Measurements from ENCODE around the gene ATF5. TPM values are rescaled to one million over a fixed set of nuclear protein-coding genes. Genes with fewer than 3 reads are reported as not detected.
"Not testable (repeated sequence)": the region's sequence is repeated elsewhere in the genome, so short reads cannot be mapped to it uniquely, and the experiment has no call there.

ATF5 gene
- total RNA-seq, 1 donor from 2014 or later = 13.8 TPM

DNA sequence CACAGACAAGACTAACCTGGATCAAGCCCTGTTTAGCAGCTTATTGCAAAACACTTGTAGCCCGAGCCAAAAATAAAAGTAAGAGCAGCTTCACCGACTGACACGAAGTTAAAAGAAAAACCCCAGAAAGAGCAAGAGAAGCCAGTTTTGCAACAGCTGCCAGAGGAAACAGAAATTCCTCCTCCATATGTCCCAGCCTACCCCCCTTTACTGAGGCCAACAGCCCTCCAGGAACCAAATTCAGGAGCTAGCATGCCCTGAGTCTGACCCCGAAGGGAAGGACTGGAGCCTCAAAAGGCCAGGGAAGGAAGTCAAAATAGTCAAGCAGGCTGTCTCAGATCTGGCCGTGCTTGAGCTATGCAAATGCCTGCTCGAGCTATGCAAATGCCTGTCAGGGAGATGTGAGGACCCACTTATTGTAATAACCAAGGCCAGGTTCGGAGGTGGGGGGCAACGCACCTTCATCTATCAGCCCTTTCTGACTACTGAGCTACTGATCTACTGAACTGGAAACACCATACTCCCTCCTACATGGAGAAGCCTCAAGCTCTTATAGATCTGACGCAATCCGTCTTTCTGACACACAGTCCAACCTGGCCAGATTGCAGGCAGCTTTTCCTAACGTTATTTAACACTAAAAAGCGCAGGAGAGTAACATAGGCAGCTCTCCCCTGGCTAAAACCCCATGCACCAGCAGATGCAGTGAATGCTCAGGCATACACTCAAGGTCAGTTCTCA is 25.3 kb downstream of the ATF5 start:
- peak; percentile 56 to 58 for ATAC-seq
- TF ChIP-seq, protein P1, sequence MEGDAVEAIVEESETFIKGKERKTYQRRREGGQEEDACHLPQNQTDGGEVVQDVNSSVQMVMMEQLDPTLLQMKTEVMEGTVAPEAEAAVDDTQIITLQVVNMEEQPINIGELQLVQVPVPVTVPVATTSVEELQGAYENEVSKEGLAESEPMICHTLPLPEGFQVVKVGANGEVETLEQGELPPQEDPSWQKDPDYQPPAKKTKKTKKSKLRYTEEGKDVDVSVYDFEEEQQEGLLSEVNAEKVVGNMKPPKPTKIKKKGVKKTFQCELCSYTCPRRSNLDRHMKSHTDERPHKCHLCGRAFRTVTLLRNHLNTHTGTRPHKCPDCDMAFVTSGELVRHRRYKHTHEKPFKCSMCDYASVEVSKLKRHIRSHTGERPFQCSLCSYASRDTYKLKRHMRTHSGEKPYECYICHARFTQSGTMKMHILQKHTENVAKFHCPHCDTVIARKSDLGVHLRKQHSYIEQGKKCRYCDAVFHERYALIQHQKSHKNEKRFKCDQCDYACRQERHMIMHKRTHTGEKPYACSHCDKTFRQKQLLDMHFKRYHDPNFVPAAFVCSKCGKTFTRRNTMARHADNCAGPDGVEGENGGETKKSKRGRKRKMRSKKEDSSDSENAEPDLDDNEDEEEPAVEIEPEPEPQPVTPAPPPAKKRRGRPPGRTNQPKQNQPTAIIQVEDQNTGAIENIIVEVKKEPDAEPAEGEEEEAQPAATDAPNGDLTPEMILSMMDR (IDR thresholded peaks at IDR 0.05) = no peak
- Histone ChIP-seq H3K27ac (peak overlapping the region; percentile 42), H3K4me1 (peaks cover 35% of the 10 kb centered on the region), H3K36me3 (no peaks in the 10 kb centered on the region), H3K27me3 (ENCODE audit: low read depth) (no peaks in the 10 kb centered on the region), H3K9me3 (no peaks in the 10 kb centered on the region), H3K4me3 (peak overlapping the region; percentile 9)
- DNase-seq = peak; percentile 45
- intact Hi-C loops (cut with DNase I) = no loop called here

DNA sequence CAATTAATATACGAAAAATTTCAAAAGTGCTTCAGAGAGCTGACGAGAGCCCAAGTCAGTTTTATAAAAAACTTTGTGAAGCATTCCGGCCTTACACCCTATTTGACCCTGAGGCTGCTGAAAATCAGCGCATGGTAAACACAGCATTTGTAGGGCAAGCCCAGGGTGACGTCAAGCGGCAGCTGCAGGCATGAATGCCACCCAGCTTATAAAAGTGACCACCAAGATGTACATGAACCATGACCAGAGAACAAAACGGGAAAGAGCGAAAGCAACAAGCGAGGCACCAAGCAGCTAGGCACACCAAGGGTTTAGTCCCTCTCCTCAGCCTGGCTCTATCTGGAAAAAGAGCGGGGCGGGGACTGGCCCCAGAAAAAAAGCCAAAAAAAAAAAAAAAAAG is 25.9 kb downstream of the ATF5 start:
- ATAC-seq (no peak), DNase-seq (peak; percentile 40)
- H3K27ac ChIP-seq = no peak overlapping the region
- H3K4me1 ChIP-seq = peaks cover 35% of the 10 kb centered on the region
- no peaks in the 10 kb centered on the region for H3K36me3 ChIP-seq
- H3K4me3 ChIP-seq = peak overlapping the region; percentile 1
- H3K27me3 ChIP-seq (ENCODE audit: low read depth) = no peaks in the 10 kb centered on the region
- intact Hi-C loops (cut with DNase I) = no loop called here
- TF ChIP-seq, protein P1 (IDR thresholded peaks at IDR 0.05) = no peak
- no peaks in the 10 kb centered on the region for H3K9me3 ChIP-seq

DNA sequence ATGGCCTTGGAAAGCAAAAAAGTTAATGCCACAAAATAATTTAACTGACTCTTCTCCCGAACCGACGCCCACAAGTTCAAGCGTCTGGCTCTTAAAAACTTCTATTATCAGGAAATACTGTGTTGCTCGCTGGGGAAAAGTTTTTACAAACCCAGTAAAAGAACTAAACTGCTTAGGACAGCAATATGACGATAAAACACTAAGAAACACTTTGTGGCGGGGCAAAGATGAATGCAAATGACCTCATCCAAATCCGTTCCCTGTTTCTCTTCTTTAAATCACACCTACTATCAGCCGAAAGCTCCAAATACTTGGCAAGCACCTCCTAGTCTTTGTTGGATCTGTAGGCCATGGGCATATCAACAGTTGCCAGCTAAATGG is 27.1 kb downstream of the ATF5 start:
- no peak for ATAC-seq
- intact Hi-C loops (cut with DNase I) = no loop called here
- Histone ChIP-seq H3K36me3 (no peaks in the 10 kb centered on the region), H3K4me3 (no peak overlapping the region), H3K4me1 (peaks cover 35% of the 10 kb centered on the region), H3K27me3 (ENCODE audit: low read depth) (no peaks in the 10 kb centered on the region), H3K9me3 (no peaks in the 10 kb centered on the region), H3K27ac (no peak overlapping the region)
- DNase-seq = no peak
- TF ChIP-seq, protein P1 (IDR thresholded peaks at IDR 0.05) = no peak

DNA sequence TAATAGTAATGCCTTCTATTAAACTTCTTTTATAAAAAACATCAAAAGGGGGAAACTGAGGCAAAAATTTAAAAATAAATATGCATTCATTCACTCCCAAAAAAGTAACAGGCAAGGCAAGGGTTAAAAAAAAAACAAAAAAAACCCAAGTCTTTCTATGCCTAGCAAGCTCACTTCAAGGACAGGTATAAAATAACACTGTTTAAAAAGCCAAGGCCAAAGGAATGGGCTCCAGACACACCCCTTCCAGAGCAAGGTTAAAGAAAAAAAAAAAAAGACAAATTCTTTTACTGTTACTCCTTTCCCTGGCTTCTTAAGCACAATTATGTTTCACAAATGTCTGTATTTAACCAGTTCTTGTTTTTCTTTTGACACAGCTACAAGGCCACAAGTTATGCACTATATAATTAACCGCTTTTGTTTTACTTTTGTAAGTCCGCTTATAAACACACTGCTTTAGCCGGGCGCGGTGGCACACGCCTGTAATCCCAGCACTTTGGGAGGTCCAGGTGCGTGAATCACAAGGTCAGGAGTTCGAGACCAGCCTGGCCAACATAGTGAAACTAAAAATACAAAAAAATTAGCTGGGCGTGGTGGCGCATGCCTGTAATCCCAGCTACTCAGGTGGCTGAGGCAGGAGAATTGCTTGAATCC is 28.4 kb downstream of the ATF5 start:
- no peak for ATAC-seq
- DNase-seq = peak; percentile 26
- intact Hi-C loops (cut with DNase I) = no loop called here

DNA sequence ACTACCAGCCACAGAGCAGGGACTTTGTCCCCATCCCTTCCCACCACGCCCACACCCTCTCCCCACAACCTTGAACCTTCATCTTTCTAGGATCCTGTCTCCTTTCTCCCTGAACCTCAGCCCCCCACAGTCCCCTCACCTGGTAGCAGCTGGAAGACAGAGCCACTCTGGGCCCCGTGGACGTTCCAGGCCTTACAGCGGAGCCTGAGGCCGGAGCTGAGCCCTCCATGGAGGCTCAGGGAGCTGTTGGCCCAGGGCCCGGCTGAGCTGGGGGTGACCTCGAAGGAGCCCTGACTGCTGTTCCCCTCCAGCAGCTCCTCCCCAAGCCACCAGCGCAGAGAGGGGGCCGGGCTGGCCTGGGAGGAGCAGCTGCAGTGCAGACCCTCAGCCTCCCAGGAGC is 29.1 kb downstream of the ATF5 start:
- H3K27ac ChIP-seq; ATAC-seq; intact Hi-C loops (cut with DNase I): not testable (repeated sequence)

More for the DNA sequence above, 28.4 kb downstream of the ATF5 start:
- H3K4me3 ChIP-seq = no peak overlapping the region
- H3K9me3 ChIP-seq = no peaks in the 10 kb centered on the region
- no peaks in the 10 kb centered on the region for H3K36me3 ChIP-seq
- H3K27ac ChIP-seq = no peak overlapping the region
- H3K27me3 ChIP-seq (ENCODE audit: low read depth) = no peaks in the 10 kb centered on the region
- peaks cover 40% of the 10 kb centered on the region for H3K4me1 ChIP-seq
- TF ChIP-seq, protein P1 (IDR thresholded peaks at IDR 0.05) = no peak

DNA sequence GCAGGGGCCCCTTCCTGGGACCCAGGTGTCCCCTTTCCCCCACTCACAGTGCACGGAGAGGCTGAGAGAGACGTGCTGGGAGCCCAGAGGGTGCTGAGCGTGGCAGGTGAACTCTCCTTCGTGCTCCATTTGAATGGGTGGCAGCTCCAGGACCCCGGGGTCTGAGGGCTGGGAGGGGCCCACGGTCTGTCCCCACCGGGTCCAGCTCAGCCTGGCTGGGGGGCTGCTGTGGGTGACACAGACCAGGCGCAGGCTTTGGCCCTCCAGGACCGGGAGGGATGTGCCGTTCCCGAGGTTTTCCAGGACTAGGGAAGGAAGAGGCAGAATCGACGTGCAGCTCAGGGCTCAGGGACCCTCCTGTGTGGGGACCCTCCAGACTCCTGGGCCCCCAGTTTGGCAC is 29.6 kb downstream of the ATF5 start:
- intact Hi-C loops (cut with DNase I) = not testable (repeated sequence)

More for the DNA sequence above, 29.1 kb downstream of the ATF5 start:
- H3K36me3 ChIP-seq; H3K4me3 ChIP-seq; H3K9me3 ChIP-seq; H3K27me3 ChIP-seq (ENCODE audit: low read depth): not testable (repeated sequence)
- DNase-seq = peak; percentile 30
- H3K4me1 ChIP-seq = peaks cover 33% of the 10 kb centered on the region

DNA sequence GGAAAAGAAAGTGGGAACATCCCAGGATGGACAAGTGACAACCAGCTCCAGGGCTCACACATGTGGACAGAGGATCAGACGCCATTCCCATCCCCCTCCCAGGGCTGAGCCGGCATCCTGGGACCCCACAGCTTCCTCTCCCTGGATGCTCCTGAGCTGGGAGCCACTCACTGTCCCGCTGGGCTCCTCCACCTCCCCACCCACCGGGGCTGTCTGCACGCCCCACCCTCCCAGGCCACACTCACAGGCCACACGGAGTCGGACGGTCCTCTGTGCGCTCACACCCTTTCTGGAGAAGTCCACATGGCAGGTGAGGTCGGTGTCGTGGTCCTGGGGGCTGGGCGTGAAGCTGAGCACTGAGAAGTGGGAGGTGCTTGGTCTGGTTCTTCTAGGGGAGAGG is 30.9 kb downstream of the ATF5 start:
- H3K9me3 ChIP-seq; DNase-seq; H3K27ac ChIP-seq; H3K36me3 ChIP-seq; H3K4me3 ChIP-seq; intact Hi-C loops (cut with DNase I); H3K27me3 ChIP-seq (ENCODE audit: low read depth): not testable (repeated sequence)
- H3K4me1 ChIP-seq = peaks cover 15% of the 10 kb centered on the region
- peak in 1 of 2 donors; percentile 7 for ATAC-seq

More for the DNA sequence above, 29.6 kb downstream of the ATF5 start:
- H3K27me3 ChIP-seq (ENCODE audit: low read depth); H3K27ac ChIP-seq; H3K9me3 ChIP-seq; ATAC-seq; H3K4me3 ChIP-seq; H3K36me3 ChIP-seq: not testable (repeated sequence)
- H3K4me1 ChIP-seq = peaks cover 28% of the 10 kb centered on the region
- peak; percentile 34 for DNase-seq

DNA sequence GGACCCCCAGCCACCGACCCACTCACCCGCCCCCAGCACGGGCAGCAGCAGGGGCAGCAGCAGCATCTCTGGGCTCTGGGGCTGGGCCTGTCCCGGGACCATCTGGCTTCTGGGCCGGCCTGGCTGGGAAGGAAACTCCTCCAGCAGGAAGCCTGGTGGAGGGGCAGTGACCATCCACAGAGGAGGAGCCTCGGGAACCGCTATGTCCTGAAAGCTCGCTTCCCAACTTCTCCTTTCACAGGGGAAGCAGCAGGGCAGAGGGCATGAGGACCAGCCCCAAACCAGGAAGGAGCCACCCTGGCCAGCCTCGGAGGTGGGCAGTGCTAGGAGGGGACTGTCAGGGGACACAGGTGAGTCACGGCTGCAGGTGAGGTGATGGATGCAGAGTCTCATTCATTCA is 32.0 kb downstream of the ATF5 start, which contains the start of gene SIGLEC11:
SIGLEC11 (minus strand) TSS at position 193 of the 400 bp plus-strand sequence; CDS start at position 102, 91 bp downstream.
- DNase-seq (peak; percentile 46), ATAC-seq (peak; percentile 67 to 72)
- H3K27ac ChIP-seq; H3K36me3 ChIP-seq; H3K27me3 ChIP-seq (ENCODE audit: low read depth); H3K9me3 ChIP-seq; intact Hi-C loops (cut with DNase I); H3K4me1 ChIP-seq: not testable (repeated sequence)
- H3K4me3 ChIP-seq = peak within 1 kb of the TSS; percentile 11
